ENCODE results near the gene DAGLA. TPM values are rescaled to one million over a fixed set of nuclear protein-coding genes. Genes with fewer than 3 reads are reported as not detected.

The DAGLA gene
- total and polyA plus RNA-seq, 2 of the 13 experiments (the other 11 are each of a cell fraction or from before 2014, with no cell fraction given): 2.6 to 3.9 TPM

DNA sequence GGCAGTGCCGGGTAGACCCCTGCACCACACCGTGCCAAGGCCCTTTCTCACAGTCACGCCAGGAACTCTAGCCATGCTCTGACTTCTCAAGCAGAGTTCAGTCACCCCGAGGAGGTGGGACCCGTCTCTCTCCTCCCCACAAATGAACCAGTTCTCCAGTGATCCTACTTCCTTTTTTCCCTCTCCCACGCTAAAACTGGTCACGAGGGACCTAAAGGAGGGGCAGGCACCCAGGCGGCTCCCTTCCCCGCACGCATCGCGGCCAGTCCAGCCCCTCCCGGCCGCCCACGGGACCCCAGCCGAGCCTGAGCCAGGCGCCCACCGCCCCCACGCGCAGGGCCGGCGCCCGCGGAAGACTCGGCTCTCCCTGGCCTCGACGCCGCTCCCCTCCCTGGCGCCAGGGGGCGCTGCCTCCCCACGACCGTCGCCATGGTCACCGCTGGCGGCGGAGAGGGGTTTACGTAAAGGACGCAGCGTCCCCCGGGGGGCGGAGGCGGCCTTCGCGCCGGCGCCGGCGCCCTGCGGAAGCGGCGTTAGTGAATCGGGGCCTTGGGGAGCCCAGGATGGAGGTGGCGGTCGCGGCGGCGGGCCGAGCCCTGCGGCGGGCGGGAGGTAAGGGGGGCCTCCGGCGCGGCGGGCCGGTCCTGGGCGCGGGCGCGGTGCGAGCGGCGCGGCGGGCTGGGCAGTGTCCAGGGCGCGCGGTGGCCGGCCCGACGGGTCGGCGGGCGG lies at the start of gene DAGLA (continued):
- TF ChIP-seq ZNF407 (CRISPR knock-in tag; IDR thresholded peaks at IDR 0.05; ENCODE audit: not compliant biosample characterization) (no peak), STAT6 (CRISPR knock-in tag; IDR thresholded peaks at IDR 0.05; ENCODE audit: borderline replicate concordance) (no peak), MAFK (conservative IDR thresholded peaks at IDR 0.05 in 1 of 2, IDR thresholded peaks at IDR 0.05 in 1 of 2; ENCODE audit: low read length in 2 of 2) (no peak), CC2D1A (CRISPR knock-in tag; IDR thresholded peaks at IDR 0.05) (no peak), ZNF382 (CRISPR knock-in tag; IDR thresholded peaks at IDR 0.05; ENCODE audit: borderline replicate concordance) (no peak), FOXC1 (CRISPR knock-in tag; IDR thresholded peaks at IDR 0.05; ENCODE audit: borderline replicate concordance) (no peak)
- TF ChIP-seq, protein P1, sequence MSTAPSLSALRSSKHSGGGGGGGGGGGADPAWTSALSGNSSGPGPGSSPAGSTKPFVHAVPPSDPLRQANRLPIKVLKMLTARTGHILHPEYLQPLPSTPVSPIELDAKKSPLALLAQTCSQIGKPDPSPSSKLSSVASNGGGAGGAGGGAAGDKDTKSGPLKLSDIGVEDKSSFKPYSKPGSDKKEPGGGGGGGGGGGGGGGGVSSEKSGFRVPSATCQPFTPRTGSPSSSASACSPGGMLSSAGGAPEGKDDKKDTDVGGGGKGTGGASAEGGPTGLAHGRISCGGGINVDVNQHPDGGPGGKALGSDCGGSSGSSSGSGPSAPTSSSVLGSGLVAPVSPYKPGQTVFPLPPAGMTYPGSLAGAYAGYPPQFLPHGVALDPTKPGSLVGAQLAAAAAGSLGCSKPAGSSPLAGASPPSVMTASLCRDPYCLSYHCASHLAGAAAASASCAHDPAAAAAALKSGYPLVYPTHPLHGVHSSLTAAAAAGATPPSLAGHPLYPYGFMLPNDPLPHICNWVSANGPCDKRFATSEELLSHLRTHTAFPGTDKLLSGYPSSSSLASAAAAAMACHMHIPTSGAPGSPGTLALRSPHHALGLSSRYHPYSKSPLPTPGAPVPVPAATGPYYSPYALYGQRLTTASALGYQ (CRISPR knock-in tag; IDR thresholded peaks at IDR 0.05): no peak
- TF ChIP-seq, protein P2, sequence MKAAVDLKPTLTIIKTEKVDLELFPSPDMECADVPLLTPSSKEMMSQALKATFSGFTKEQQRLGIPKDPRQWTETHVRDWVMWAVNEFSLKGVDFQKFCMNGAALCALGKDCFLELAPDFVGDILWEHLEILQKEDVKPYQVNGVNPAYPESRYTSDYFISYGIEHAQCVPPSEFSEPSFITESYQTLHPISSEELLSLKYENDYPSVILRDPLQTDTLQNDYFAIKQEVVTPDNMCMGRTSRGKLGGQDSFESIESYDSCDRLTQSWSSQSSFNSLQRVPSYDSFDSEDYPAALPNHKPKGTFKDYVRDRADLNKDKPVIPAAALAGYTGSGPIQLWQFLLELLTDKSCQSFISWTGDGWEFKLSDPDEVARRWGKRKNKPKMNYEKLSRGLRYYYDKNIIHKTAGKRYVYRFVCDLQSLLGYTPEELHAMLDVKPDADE (CRISPR knock-in tag; IDR thresholded peaks at IDR 0.05): 0 out of 2 replicates have a peak, but pooled peaks have one; percentile 41
- TF ChIP-seq, protein P3, sequence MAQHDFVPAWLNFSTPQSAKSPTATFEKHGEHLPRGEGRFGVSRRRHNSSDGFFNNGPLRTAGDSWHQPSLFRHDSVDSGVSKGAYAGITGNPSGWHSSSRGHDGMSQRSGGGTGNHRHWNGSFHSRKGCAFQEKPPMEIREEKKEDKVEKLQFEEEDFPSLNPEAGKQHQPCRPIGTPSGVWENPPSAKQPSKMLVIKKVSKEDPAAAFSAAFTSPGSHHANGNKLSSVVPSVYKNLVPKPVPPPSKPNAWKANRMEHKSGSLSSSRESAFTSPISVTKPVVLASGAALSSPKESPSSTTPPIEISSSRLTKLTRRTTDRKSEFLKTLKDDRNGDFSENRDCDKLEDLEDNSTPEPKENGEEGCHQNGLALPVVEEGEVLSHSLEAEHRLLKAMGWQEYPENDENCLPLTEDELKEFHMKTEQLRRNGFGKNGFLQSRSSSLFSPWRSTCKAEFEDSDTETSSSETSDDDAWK (CRISPR knock-in tag; IDR thresholded peaks at IDR 0.05): no peak
- TF ChIP-seq, protein P4, sequence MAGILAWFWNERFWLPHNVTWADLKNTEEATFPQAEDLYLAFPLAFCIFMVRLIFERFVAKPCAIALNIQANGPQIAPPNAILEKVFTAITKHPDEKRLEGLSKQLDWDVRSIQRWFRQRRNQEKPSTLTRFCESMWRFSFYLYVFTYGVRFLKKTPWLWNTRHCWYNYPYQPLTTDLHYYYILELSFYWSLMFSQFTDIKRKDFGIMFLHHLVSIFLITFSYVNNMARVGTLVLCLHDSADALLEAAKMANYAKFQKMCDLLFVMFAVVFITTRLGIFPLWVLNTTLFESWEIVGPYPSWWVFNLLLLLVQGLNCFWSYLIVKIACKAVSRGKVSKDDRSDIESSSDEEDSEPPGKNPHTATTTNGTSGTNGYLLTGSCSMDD (CRISPR knock-in tag; IDR thresholded peaks at IDR 0.05): no peak
